Upper lobe of right lung (tissue), 1 donor: ENCODE data around the gene NRG2. TPM values are rescaled to one million over a fixed set of nuclear protein-coding genes. Genes with fewer than 3 reads are reported as not detected.

Source experiments
- ATAC-seq: fragments of 200-7000 bp; cut with Tn5 transposase; one replicate; pipeline ENCODE4 v1.9.1; 2020; ENCODE audit warnings: mild to moderate bottlenecking, moderate library complexity
- DNase-seq: peaks from one replicate; pipeline ENCODE4 v3.0.0-alpha.2; 2020
- H3K27ac ChIP-seq: fragments of 200-600 bp; one replicate; pipeline ENCODE4 v1.8.0; 2022
- H3K27me3 ChIP-seq: fragments of 200-600 bp; one replicate; pipeline ENCODE4 v1.8.0; 2022; ENCODE audit warnings: mild to moderate bottlenecking
- H3K36me3 ChIP-seq: fragments of 200-600 bp; one replicate; pipeline ENCODE4 v1.8.0; 2022
- H3K4me1 ChIP-seq: fragments of 200-600 bp; one replicate; pipeline ENCODE4 v1.8.0; 2022
- H3K4me3 ChIP-seq: fragments of 200-600 bp; one replicate; pipeline ENCODE4 v1.8.0; 2022; ENCODE audit warnings: mild to moderate bottlenecking
- H3K9me3 ChIP-seq: fragments of 200-600 bp; one replicate; pipeline ENCODE4 v1.8.0; 2022
- intact Hi-C: fragments of 100-400 bp; cut with DNase I; formaldehyde crosslinking; loops from one replicate; pipeline ENCODE4 v1.11.0; 2022
- total RNA-seq: library from RNA; stranded (reverse); fragmentation: NEBNext Ultra II Directional; extraction: Animal tissue kit (Norgen Biotek cat#: 25700); gene quantifications from one replicate; pipeline ENCODE4 v1.2.1, GENCODE V29; 2021
- TF ChIP-seq, protein P1 (sequence below): fragments of 200-600 bp; IDR thresholded peaks from one replicate; pipeline ENCODE4 v1.8.0; 2022; ENCODE audit warnings: antibody characterized with exemption
- donor health status: DM: no; HTN: yes; CAD: no; lungs with severe emphysema.

The NRG2 gene
- total RNA-seq, 1 donor from 2014 or later = 1.4 TPM

DNA sequence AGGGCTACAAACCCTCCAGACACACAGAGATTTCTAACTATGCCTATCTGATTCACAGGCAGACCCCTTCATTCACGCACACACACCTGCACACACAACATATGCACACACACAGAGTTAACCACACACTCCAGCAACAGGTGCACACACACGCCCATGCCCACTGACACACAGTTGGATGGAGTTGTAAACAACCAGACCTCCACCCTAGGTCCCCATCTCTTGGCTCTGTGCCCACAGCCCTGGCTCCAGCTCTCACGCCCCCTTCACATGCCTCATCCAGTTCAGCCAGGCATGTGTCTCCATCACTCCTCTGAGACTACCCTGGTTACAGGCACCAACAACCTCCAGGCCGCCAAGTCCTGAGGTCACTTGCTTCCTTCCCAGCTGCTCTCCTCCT, 186.4 kb downstream of the NRG2 start:
- H3K36me3 ChIP-seq = no peaks in the 10 kb centered on the region
- TF ChIP-seq, protein P1, sequence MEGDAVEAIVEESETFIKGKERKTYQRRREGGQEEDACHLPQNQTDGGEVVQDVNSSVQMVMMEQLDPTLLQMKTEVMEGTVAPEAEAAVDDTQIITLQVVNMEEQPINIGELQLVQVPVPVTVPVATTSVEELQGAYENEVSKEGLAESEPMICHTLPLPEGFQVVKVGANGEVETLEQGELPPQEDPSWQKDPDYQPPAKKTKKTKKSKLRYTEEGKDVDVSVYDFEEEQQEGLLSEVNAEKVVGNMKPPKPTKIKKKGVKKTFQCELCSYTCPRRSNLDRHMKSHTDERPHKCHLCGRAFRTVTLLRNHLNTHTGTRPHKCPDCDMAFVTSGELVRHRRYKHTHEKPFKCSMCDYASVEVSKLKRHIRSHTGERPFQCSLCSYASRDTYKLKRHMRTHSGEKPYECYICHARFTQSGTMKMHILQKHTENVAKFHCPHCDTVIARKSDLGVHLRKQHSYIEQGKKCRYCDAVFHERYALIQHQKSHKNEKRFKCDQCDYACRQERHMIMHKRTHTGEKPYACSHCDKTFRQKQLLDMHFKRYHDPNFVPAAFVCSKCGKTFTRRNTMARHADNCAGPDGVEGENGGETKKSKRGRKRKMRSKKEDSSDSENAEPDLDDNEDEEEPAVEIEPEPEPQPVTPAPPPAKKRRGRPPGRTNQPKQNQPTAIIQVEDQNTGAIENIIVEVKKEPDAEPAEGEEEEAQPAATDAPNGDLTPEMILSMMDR = no peak
- intact Hi-C loops = no loop called here
- H3K27ac ChIP-seq = no peak overlapping the region
- peaks cover 4% of the 10 kb centered on the region for H3K27me3 ChIP-seq
- H3K9me3 ChIP-seq = no peaks in the 10 kb centered on the region
- no peak overlapping the region for H3K4me3 ChIP-seq
- no peak for ATAC-seq
- no peak for DNase-seq
- no peaks in the 10 kb centered on the region for H3K4me1 ChIP-seq

DNA sequence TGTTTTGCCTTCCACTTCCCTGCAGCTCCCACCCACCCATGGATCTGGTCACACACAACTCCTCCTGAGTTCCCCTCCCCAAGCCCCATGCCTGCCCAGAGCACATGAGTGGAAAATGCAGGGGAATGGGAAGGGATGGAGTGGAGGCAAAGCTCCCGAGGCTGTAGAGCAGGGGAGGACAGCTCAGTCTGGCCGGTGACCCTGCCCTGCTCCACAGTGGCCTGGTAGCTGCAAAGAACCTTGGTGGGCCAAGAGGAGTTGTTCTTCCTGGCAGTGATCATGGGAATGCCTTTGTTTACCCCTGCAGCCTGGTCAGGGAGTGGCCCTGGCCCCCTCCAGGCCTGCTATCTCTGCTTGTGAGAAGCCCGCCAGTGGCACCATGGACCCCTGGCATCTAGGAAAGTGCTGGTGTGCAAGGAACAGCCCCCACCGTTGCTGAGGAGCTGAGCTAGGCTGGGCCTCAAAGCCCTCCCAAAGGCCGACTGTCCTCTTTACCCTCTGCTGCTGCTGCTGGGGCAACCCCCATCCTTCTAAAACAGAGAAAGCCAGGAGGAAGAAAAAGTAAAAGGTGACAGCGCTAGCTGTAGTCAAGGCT, 187.1 kb downstream of the NRG2 start:
- intact Hi-C loops = no loop called here
- TF ChIP-seq, protein P1 = no peak

DNA sequence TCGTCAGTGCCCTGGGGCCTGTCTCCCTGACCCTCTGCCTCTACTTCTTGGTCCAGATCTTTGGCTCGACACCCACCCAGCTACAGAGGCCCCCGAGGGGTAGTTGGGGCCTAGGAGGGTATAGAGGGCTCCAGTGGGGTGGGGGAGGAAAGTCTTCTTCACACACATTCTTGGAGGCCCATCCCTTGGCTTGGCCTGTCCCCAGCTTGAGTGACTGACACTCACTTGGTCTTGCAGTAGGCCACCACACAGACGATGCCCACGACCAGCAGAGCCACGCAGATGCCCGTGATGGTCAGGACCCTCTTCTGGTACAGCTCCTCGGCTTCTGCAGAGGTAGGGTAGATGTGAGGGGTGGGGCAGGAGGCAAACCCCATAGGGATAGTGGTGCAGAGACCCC, 187.6 kb downstream of the NRG2 start:
- H3K4me3 ChIP-seq = no peak overlapping the region
- intact Hi-C loops = no loop called here

More for the DNA sequence above, 187.1 kb downstream of the NRG2 start:
- no peak for ATAC-seq
- Histone ChIP-seq H3K4me3 (no peak overlapping the region), H3K4me1 (no peaks in the 10 kb centered on the region), H3K9me3 (no peaks in the 10 kb centered on the region), H3K27ac (no peak overlapping the region), H3K27me3 (peaks cover 4% of the 10 kb centered on the region), H3K36me3 (no peaks in the 10 kb centered on the region)
- DNase-seq = no peak

DNA sequence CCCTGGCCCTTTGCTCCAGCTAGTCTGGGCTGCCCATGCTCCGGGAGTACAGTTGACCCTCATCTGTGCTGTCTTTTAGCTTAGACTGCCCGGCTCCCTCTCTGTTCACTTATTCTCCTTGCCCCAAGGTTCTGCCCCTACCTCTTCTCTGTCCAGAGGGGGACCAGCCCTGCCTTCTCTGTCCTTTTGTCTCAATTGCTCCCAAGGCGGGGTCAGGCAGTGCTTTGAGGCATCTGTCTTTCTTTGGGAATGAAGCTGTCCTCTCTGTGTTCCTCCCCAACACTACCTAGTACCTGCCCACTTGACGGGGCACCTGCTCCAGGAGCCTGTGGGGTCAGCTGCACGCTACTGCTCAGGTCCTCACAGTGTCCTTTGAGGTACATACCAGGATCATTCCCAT, 188.1 kb downstream of the NRG2 start:
- TF ChIP-seq, protein P1 = no peak

More for the DNA sequence above, 187.6 kb downstream of the NRG2 start:
- Histone ChIP-seq H3K27ac (no peak overlapping the region), H3K4me1 (no peaks in the 10 kb centered on the region), H3K27me3 (peaks cover 4% of the 10 kb centered on the region), H3K36me3 (no peaks in the 10 kb centered on the region), H3K9me3 (no peaks in the 10 kb centered on the region)
- ATAC-seq (no peak), DNase-seq (peak; percentile 61)
- TF ChIP-seq, protein P1 = no peak

DNA sequence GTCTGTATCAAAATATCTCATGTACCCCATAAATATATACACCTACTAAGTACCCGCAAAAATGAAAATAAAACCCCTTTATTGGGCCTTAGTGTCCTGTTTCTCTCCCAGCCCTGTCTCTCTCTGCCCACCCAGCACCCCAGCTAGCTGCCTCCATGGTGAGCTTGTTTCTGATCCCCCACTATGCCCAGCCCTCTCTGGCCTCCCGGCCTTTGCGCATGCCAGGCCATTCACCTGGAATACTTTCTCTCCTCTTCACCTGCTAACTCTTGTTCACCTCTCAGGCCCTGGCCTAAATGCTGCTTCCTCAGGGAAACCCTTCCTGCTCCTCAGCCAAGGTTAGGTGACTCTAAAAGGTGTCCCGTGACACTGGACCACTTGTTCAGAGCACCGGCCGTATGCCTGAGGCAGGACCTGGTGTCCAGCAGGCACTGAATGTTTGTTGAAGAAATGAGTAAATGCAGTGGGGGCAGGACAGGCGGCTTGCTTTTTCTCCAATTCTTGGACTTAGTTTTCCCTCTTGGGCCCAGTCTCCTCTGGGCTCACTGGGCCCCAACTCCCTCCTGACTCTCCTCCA, 189.0 kb downstream of the NRG2 start:
- ATAC-seq (no peak), DNase-seq (peak; percentile 54)
- intact Hi-C loops = no loop called here
- Histone ChIP-seq H3K4me3 (no peak overlapping the region), H3K27ac (no peak overlapping the region), H3K27me3 (no peaks in the 10 kb centered on the region), H3K36me3 (no peaks in the 10 kb centered on the region), H3K4me1 (no peaks in the 10 kb centered on the region), H3K9me3 (no peaks in the 10 kb centered on the region)
- TF ChIP-seq, protein P1 = no peak

More for the DNA sequence above, 188.1 kb downstream of the NRG2 start:
- no peak for ATAC-seq
- Histone ChIP-seq H3K27me3 (peaks cover 4% of the 10 kb centered on the region), H3K9me3 (no peaks in the 10 kb centered on the region), H3K4me1 (no peaks in the 10 kb centered on the region), H3K4me3 (no peak overlapping the region), H3K36me3 (no peaks in the 10 kb centered on the region), H3K27ac (no peak overlapping the region)
- intact Hi-C loops = no loop called here
- DNase-seq = peak; percentile 48
